Embryonic facial prominence (tissue), 1 donor: ENCODE data around the gene PSMD10.

Source experiments
- DNase-seq: peaks from one replicate; pipeline ENCODE4 v3.0.0-alpha.2; 2016; ENCODE audit errors: extremely low spot score

PSMD10 gene

DNA sequence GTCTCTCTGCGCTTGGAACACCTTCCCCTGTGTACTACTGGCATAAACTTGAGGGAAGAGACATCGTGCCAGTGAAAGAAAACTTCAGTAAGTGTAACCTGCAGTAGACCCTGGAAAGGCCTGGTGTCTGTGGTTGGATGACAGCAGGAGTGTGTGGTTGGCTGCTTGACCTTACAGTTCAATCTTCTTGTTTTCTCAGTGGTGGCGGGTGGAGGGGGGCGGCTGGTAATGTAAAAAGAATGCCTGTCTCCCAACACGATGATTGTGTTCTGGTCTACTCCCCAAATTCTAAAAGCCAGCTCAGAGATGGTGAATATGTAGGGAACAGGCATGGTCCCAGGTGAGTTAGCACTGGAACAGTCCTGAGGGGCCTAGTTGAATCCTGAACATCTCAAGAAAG is 18.6 kb downstream of the PSMD10 start:
- DNase-seq, result no peak

GRCh38 chrX:108071578-108071977 is 19.8 kb downstream of the PSMD10 start:
- no peak for DNase-seq

DNA sequence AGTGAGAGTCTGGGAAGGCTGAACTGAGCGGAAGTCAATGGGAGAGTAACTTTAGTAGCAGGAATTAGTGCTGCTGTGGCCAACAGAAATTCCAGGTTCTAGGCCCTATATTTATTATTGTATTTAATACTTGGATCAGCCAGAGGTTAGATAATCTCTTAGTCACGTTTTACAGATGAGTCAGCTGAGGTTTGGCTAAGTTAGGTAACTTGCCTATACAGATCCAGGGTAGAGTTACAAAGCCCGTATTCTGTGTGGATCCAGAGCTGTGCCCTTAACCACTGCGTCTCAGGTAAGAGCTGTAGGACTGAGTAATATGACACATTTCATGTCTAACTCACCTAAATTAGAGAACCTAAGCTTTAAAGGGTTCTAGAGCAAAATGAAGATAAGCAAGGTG is 20.5 kb downstream of the PSMD10 start:
- no peak for DNase-seq

DNA sequence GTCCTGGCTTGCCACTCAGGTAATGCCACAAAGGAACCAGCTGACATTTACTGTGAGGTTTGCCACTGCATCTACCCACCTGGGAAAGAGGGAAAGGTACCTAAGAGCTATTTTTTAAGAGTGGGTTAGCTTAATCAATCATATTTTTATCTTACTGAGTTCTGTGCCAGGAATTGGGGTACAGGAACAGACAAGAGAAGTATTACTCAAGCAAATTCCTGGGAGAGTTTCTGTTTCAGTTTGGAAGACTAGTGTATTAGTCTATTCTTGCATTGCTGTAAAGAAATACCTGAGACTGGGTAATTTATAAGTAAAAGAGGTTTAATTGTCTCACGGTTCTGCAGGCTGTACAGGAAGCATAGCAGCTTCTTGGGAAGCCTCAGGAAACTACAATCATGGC is 23.2 kb downstream of the PSMD10 start:
- no peak for DNase-seq

DNA sequence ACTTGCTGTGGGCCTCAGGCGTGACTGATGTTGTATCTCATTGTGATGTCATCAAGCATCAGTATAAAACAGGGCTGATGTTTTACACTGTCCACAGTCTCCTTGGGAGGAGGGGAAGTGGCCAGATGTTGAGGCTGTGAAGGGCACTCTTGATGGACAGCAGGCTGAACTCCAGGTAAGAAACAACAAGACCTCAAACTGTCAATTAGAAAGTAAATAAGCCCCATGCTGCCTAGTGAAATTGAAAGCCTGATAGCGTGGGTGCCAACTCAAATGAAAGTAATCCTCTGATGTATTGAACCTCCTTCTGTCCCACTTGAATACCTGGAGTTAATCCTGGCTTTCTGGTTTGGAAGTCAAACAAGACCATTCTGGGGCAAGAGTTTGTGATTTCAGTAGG is 26.7 kb downstream of the PSMD10 start:
- no peak for DNase-seq

GRCh38 chrX:108064001-108064400 is 27.3 kb downstream of the PSMD10 start:
- DNase-seq, result no peak

GRCh38 chrX:108059801-108060200 is 31.5 kb downstream of the PSMD10 start:
- no peak for DNase-seq

DNA sequence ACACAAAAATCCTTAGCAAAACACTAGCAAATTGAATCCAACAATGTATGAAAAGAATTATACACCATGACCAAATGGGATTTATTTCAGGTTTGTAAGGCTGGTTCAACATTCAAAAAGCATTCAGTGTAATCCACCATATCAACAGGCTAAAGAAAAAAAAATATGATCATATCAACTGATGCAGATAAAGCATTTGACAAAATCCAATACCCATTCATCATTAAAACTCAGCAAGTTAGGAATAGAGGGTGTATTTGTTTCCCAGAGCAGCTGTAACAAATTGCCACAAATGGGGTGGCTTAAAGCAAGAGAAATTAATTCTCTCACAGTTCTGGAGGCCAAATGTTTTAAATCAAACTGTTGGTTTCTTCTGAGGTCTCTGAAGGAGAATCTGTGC is 35.8 kb downstream of the PSMD10 start:
- no peak for DNase-seq

- no peak for DNase-seq
Observed at GRCh38 chrX:108053218-108053617, 38.1 kb downstream of the PSMD10 start.

DNA sequence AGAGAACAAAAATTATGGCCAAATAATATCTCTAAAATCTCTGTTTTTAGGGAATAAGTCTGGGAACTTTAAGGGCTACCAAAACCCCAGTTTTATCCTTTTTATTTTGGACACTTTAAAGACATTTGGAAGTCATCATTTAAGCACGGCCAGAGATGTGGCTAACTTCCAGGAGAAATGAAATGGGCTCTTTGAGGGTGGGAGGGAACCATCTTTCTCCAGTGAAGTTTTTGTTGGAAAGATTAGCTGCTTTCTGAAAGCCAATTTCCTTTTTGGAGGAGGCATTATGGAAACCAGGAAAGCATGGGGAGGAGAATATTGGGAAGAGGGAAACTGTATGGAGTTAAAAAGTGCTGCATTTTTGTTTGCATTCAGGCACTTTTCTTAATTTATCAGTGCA is 41.7 kb downstream of the PSMD10 start:
- DNase-seq, result no peak

DNA sequence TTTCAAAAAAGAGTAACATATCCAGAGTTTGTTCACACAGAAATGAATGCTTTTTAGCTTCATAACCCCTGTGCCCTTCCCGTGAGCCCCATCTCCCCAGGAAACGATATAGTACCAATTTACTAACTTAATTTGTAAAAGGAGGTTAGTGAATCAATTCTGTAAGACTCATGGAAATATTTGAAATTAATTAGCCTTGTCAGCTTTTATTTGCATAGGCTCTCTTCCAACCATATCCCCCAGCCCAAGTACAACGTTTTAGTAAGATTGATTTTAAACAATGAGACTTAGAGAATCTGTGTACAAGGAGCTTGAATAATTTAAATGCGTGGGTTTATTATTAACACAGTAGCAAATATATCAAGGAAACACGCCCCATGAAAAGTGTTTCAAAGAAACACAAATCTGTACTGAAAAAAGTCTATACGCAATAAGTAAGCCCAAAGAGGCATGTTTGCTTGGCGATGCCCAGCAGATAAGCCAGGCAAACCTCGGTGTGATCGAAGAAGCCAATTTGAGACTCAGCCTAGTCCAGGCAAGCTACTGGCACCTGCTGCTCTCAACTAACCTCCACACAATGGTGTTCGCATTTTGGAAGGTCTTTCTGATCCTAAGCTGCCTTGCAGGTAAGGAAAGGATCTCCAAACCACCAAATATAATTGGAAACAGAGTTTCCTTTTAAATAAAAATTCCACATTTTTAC is 46.6 kb downstream of the PSMD10 start, which contains the start of gene VSIG1:
Gene VSIG1, plus strand, starts transcription at position 512 of the 703 bp plus-strand sequence. Its CDS starts 66 bp downstream, at position 578.
- no peak for DNase-seq

DNA sequence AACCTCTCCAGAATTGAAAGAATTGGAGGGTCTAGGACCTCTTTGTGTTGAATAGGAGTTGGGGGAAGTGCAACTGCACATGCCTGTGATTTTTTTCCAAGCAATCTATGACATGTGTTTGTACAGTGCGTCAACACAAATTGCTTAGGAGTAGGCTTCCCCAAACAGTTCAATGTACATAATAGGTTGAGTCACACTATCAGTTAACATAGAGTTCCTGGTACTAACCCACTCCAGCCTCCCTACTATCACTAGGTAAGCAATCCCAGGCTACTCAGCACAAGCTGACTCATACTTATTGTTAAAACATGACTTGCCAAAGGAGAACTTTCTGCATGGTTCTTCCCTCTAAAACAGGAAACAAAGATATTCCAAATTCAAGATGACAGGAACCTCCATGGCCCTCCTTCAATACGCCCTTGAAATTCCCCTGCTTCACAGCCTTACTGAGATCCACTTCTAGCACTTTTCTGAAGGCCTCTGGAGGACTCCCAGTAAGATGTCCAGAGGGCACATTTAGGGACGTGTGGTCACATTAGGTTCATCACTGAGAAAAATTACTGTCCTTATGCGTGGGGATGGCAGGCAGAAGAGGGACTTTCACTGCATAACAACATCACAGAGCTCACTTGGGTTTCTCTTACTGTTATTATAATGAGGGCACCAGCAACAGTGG is 54.9 kb downstream of the PSMD10 start:
- DNase-seq, result no peak

GRCh38 chrX:108034725-108035124 is 56.6 kb downstream of the PSMD10 start:
- no peak for DNase-seq
